ENCODE data around the gene EPHA8. TPM values are rescaled to one million over a fixed set of nuclear protein-coding genes. Genes with fewer than 3 reads are reported as not detected.

The EPHA8 gene
- total and polyA plus RNA-seq, 2 of the 13 experiments (the other 11 are each of a cell fraction or from before 2014, with no cell fraction given): not detected

DNA sequence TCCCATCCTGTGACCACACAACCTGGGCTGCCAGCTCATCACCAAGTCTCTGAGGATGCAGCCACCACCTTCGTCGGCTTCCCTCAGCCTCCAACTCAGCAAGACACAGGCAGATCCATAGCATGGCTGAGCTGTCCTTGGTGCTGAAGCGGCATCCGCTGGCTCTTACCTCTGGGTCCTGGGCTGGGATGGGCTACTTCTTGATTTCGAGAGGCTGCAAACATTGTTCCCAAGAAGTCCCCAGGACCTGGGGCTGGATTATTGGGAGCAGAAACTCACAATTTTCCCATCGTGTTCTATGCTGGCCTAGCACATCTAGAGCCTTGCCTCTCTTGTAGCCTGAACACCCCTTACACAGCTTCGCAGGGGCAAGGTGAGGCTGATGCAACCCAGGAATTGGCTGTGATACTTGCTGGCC lies 48.2 kb downstream of the EPHA8 start (continued):
- TF ChIP-seq, protein P1, sequence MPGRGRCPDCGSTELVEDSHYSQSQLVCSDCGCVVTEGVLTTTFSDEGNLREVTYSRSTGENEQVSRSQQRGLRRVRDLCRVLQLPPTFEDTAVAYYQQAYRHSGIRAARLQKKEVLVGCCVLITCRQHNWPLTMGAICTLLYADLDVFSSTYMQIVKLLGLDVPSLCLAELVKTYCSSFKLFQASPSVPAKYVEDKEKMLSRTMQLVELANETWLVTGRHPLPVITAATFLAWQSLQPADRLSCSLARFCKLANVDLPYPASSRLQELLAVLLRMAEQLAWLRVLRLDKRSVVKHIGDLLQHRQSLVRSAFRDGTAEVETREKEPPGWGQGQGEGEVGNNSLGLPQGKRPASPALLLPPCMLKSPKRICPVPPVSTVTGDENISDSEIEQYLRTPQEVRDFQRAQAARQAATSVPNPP (CRISPR knock-in tag; IDR thresholded peaks at IDR 0.05): no peak
- TF ChIP-seq, protein P2, sequence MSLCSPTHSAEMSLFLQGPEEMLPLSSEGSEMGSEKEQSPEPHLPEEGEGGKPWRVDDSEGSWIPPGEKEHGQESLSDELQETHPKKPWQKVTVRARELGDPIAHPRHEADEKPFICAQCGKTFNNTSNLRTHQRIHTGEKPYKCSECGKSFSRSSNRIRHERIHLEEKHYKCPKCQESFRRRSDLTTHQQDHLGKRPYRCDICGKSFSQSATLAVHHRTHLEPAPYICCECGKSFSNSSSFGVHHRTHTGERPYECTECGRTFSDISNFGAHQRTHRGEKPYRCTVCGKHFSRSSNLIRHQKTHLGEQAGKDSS (CRISPR knock-in tag; IDR thresholded peaks at IDR 0.05; ENCODE audit: borderline replicate concordance, low read depth): peak; percentile 49; the same call in 1 of the 2 replicates
- TF ChIP-seq KLF16 (CRISPR knock-in tag; IDR thresholded peaks at IDR 0.05) (0 out of 4 replicates have a peak, but pooled peaks of 1 of the 2 experiments have one; percentile 63), TAF15 (IDR thresholded peaks at IDR 0.05; ENCODE audit: low read depth, low read length, poor library complexity, severe bottlenecking) (no peak), GATA4 (IDR thresholded peaks at IDR 0.05; ENCODE audit: borderline replicate concordance, low read depth) (no peak), KDM2A (CRISPR knock-in tag; IDR thresholded peaks at IDR 0.05; ENCODE audit: borderline replicate concordance, low read depth) (peak; percentile 51; the same call in 1 of the 2 replicates), ZBTB7B (CRISPR knock-in tag; IDR thresholded peaks at IDR 0.05) (no peak), SOX6 (IDR thresholded peaks at IDR 0.05) (no peak), SOX6 (CRISPR knock-in tag; IDR thresholded peaks at IDR 0.05) (no peak), ZNF335 (CRISPR knock-in tag; IDR thresholded peaks at IDR 0.05) (peak; percentile 58; the same call in 1 of the 2 replicates), SMAD3 (CRISPR knock-in tag; IDR thresholded peaks at IDR 0.05) (peak; percentile 68; the same call in 1 of the 2 replicates), NFE2 (CRISPR knock-in tag; IDR thresholded peaks at IDR 0.05) (no peak), HOXA3 (CRISPR knock-in tag; IDR thresholded peaks at IDR 0.05) (peak; percentile 31; the same call in 1 of the 2 replicates), PCBP1 (IDR thresholded peaks at IDR 0.05; ENCODE audit: borderline replicate concordance, low read depth, low read length) (no peak), ZNF121 (CRISPR knock-in tag; IDR thresholded peaks at IDR 0.05) (no peak), SCMH1 (CRISPR knock-in tag; IDR thresholded peaks at IDR 0.05; ENCODE audit: borderline replicate concordance) (no peak), SOX5 (CRISPR knock-in tag; IDR thresholded peaks at IDR 0.05; ENCODE audit: borderline replicate concordance) (no peak), ZIK1 (CRISPR knock-in tag; IDR thresholded peaks at IDR 0.05; ENCODE audit: borderline replicate concordance, low read depth) (no peak), NR1H2 (CRISPR knock-in tag; IDR thresholded peaks at IDR 0.05; ENCODE audit: borderline replicate concordance, low read depth) (0 out of 2 replicates have a peak, but pooled peaks have one; percentile 33), ADNP (CRISPR knock-in tag; IDR thresholded peaks at IDR 0.05) (no peak), SAP130 (CRISPR knock-in tag; IDR thresholded peaks at IDR 0.05; ENCODE audit: low read depth) (peak; percentile 44; the same call in 1 of the 2 replicates), ZNF569 (CRISPR knock-in tag; IDR thresholded peaks at IDR 0.05; ENCODE audit: borderline replicate concordance) (no peak), EEA1 (CRISPR knock-in tag; IDR thresholded peaks at IDR 0.05; ENCODE audit: borderline replicate concordance) (no peak)
- TF ChIP-seq, protein P3, sequence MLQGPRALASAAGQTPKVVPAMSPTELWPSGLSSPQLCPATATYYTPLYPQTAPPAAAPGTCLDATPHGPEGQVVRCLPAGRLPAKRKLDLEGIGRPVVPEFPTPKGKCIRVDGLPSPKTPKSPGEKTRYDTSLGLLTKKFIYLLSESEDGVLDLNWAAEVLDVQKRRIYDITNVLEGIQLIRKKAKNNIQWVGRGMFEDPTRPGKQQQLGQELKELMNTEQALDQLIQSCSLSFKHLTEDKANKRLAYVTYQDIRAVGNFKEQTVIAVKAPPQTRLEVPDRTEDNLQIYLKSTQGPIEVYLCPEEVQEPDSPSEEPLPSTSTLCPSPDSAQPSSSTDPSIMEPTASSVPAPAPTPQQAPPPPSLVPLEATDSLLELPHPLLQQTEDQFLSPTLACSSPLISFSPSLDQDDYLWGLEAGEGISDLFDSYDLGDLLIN (CRISPR knock-in tag; IDR thresholded peaks at IDR 0.05; ENCODE audit: borderline replicate concordance): no peak; the same call in 1 of the 2 replicates
- TF ChIP-seq, protein P4, sequence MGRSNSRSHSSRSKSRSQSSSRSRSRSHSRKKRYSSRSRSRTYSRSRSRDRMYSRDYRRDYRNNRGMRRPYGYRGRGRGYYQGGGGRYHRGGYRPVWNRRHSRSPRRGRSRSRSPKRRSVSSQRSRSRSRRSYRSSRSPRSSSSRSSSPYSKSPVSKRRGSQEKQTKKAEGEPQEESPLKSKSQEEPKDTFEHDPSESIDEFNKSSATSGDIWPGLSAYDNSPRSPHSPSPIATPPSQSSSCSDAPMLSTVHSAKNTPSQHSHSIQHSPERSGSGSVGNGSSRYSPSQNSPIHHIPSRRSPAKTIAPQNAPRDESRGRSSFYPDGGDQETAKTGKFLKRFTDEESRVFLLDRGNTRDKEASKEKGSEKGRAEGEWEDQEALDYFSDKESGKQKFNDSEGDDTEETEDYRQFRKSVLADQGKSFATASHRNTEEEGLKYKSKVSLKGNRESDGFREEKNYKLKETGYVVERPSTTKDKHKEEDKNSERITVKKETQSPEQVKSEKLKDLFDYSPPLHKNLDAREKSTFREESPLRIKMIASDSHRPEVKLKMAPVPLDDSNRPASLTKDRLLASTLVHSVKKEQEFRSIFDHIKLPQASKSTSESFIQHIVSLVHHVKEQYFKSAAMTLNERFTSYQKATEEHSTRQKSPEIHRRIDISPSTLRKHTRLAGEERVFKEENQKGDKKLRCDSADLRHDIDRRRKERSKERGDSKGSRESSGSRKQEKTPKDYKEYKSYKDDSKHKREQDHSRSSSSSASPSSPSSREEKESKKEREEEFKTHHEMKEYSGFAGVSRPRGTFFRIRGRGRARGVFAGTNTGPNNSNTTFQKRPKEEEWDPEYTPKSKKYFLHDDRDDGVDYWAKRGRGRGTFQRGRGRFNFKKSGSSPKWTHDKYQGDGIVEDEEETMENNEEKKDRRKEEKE (IDR thresholded peaks at IDR 0.05): no peak
